Measurements from ENCODE around the gene NUMBL. TPM values are rescaled to one million over a fixed set of nuclear protein-coding genes. Genes with fewer than 3 reads are reported as not detected.
A peak's percentile ranks its signal among the peaks of the same experiment; 100 is the strongest.

The NUMBL gene
- total and polyA plus RNA-seq, 2 of the 13 experiments (the other 11 are each of a cell fraction or from before 2014, with no cell fraction given), result 0.49 to 2.3 TPM

- TF ChIP-seq ZNF704 (CRISPR knock-in tag; IDR thresholded peaks at IDR 0.05; ENCODE audit: borderline replicate concordance) (no peak), BRF2 (CRISPR knock-in tag; IDR thresholded peaks at IDR 0.05) (no peak; the same call in 1 of the 2 replicates), ZMYM2 (CRISPR knock-in tag; IDR thresholded peaks at IDR 0.05) (no peak), ZNF773 (CRISPR knock-in tag; IDR thresholded peaks at IDR 0.05; ENCODE audit: borderline replicate concordance) (no peak), LCORL (IDR thresholded peaks at IDR 0.05) (no peak), LCORL (CRISPR knock-in tag; IDR thresholded peaks at IDR 0.05) (peak; percentile 86), HNRNPLL (IDR thresholded peaks at IDR 0.05; ENCODE audit: low read depth, low read length, poor library complexity, severe bottlenecking) (no peak), RAD51 (IDR thresholded peaks at IDR 0.05; ENCODE audit: borderline replicate concordance) (no peak), GZF1 (CRISPR knock-in tag; IDR thresholded peaks at IDR 0.05) (no peak), ZNF616 (CRISPR knock-in tag; IDR thresholded peaks at IDR 0.05; ENCODE audit: low read depth) (no peak), GPBP1L1 (CRISPR knock-in tag; IDR thresholded peaks at IDR 0.05) (no peak), GTF2F1 (IDR thresholded peaks at IDR 0.05; ENCODE audit: low read length) (peak; percentile 16; the same call in 1 of the 2 replicates), ZNF33A (CRISPR knock-in tag; IDR thresholded peaks at IDR 0.05; ENCODE audit: borderline replicate concordance) (no peak), KIAA2018 (CRISPR knock-in tag; IDR thresholded peaks at IDR 0.05; ENCODE audit: borderline replicate concordance) (no peak), BRCA1 (CRISPR knock-in tag; IDR thresholded peaks at IDR 0.05) (no peak)
These were observed 28.4 kb upstream of the NUMBL start (continued) for GRCh38 chr19:40718774-40719391.

Measured in HepG2 (cell line).